Small intestine (tissue), 16 donors: ENCODE results near the gene STX1A. TPM values are rescaled to one million over a fixed set of nuclear protein-coding genes. Genes with fewer than 3 reads are reported as not detected.

ENCODE experiments used
- DNase-seq, 2 donors: peaks; one replicate each; pipeline versions ENCODE4 v3.0.0 to v3.0.0-alpha.2; 2013
- FAIRE-seq: peaks from 2 replicates; lab custom pipeline; 2012; peaks lifted over from hg19 to GRCh38; lab: Jason Lieb, UNC
- H3K27ac ChIP-seq, 3 donors: one replicate each; pipeline ENCODE4 v1.5.1; 2013; ENCODE audit warnings: low read length in 2 of 3, mild to moderate bottlenecking in 2 of 3, control low read depth in 1 of 3, inconsistent platforms in 1 of 3, low read depth in 1 of 3, moderate library complexity in 1 of 3
- H3K27me3 ChIP-seq, 3 donors: one replicate each; pipeline ENCODE4 v1.6.1; 2013; ENCODE audit warnings: low read length in 3 of 3, inconsistent platforms in 1 of 3; ENCODE audit not compliant: control insufficient read depth in 3 of 3, insufficient read depth in 3 of 3
- H3K36me3 ChIP-seq, 3 donors: one replicate each; pipeline ENCODE4 v1.6.1; 2013; ENCODE audit warnings: low read length in 3 of 3, inconsistent platforms in 1 of 3, low read depth in 1 of 3, mild to moderate bottlenecking in 1 of 3, moderate library complexity in 1 of 3; ENCODE audit not compliant: control insufficient read depth in 3 of 3, insufficient read depth in 2 of 3
- H3K4me1 ChIP-seq, 3 donors: one replicate each; pipeline ENCODE4 v1.6.1; 2013; ENCODE audit warnings: low read length in 2 of 3, inconsistent platforms in 1 of 3, low read depth in 1 of 3, mild to moderate bottlenecking in 1 of 3, moderate library complexity in 1 of 3; ENCODE audit not compliant: control insufficient read depth in 3 of 3, insufficient read depth in 2 of 3
- H3K4me3 ChIP-seq, 3 donors: one replicate each; pipeline ENCODE4 v1.5.1; 2013; ENCODE audit warnings: low read length in 3 of 3, control low read depth in 1 of 3, inconsistent platforms in 1 of 3, low read depth in 1 of 3, mild to moderate bottlenecking in 1 of 3, moderate library complexity in 1 of 3
- H3K9me3 ChIP-seq, 2 donors: one replicate each; pipeline ENCODE4 v1.6.1; 2013; ENCODE audit warnings: low read depth in 1 of 2, low read length in 1 of 2; ENCODE audit not compliant: control insufficient read depth in 2 of 2, insufficient read depth in 1 of 2
- WGBS, 3 donors: extraction: QIAGEN DNeasy Blood & Tissue Kit; methylation state at CpG; one replicate each; pipeline ENCODE4 v1.1.7; 2013; 5-methylcytosine and 5-hydroxymethylcytosine counted together
- long read RNA-seq, 10 donors: transcript quantifications; one replicate each; lab custom pipeline, GENCODE V29; 2026
- polyA plus RNA-seq, 4 donors: library from polyadenylated mRNA; stranded (reverse) in 3 of 4; unstranded in 1 of 4; fragments of 200-250 nt in 3 of 4; fragments of 120-200 nt in 1 of 4; gene quantifications; one replicate each; pipeline versions ENCODE4 v1.2.1 to v1.2.3, GENCODE V29; 2013
- donor health status: healthy with polysubstance abuse.
- donor health status: control.
- donor health status: control.
- donor health status: Bipolar disorder and iron deficiency.
- donor health status: healthy.

The STX1A gene
- 10 to 100 TPM in 3 of 4 donors, 1 to 10 TPM in 1; 9.5 to 30.0 (median 14.6) TPM for polyA plus RNA-seq
- long read RNA-seq, donor 1, transcript STX1A-209 (2 exons, 928 nt), result major isoform, 6 of 14 reads
- long read RNA-seq, donor 1, partial matches to known transcripts, result 8 of 14 reads
- long read RNA-seq, donor 1, other reads (novel, unspliced or antisense), result 0 of 14 reads
- long read RNA-seq, donor 2, partial matches to known transcripts, result 0 of 1 reads
- long read RNA-seq, donor 2, other reads (novel, unspliced or antisense), result 0 of 1 reads
- long read RNA-seq, donor 3, partial matches to known transcripts, result 0 of 2 reads
- long read RNA-seq, donor 3, other reads (novel, unspliced or antisense), result 0 of 2 reads
- long read RNA-seq, donor 4, result 0 reads
- long read RNA-seq, donor 5, result 0 reads
- long read RNA-seq, donor 6, partial matches to known transcripts, result 0 of 2 reads
- long read RNA-seq, donor 6, other reads (novel, unspliced or antisense), result 0 of 2 reads
- long read RNA-seq, donor 7, result 0 reads
- long read RNA-seq, donor 8, result 0 reads
- long read RNA-seq, donor 9, partial matches to known transcripts, result 0 of 1 reads
- long read RNA-seq, donor 9, other reads (novel, unspliced or antisense), result 0 of 1 reads
- long read RNA-seq, donor 10, partial matches to known transcripts, result 6 of 9 reads
- long read RNA-seq, donor 10, other reads (novel, unspliced or antisense), result 0 of 9 reads

DNA sequence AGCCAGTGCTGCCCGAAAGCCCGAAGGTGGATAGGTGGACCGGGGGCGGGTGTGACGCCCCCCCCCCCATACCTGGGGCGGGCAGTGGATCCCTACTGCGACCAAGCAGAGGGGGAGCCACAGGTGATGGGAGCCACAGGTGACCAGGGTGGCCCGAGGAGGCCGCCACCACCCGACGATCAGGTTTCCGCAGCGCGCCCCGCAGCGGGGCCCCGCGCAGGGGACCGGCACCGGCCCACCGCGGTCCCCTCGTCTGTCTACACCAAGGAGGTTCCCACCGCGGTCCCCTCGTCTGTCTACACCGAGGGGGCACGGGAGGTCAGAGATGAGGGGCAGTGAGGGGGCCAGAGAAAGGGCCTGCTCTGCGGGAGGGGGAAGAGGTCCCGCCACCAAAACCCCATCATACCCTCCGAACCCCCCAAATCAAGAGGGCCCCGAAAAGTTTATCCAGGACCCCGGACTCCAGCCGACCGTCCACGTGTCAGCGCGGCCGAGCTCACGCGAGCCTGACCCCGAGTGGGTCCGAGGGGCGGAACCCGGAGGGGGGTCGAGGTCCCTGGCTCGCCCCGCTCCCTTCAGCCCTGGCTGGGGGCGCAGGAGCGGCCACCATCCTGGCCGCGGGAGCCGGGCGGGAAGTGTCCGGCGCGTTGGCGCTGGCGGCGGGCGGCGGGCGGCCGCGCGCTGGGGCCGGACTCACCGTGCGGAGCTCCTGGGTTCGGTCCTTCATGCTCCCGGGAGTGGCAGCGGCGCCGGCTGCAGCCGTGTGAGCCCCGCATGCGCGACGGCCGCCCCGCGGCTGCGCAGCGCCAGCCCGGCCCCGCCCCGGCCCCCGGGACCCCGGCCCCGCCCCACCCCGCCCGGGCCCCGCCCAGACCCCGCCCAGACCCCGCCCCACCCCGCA, at the start of gene STX1A:
Gene STX1A, minus strand, starts transcription at position 765 of the 901 bp plus-strand sequence. Its CDS starts 38 bp downstream, at position 727.
- no peaks in the 10 kb centered on the region for H3K9me3 ChIP-seq
- no peak for FAIRE-seq
- H3K4me1 ChIP-seq, result peaks cover 0 to 46% (median 4%) of the 10 kb centered on the region in 3 donors
- peak within 1 kb of the TSS in 1 of 3 donors; percentile 41 for H3K27ac ChIP-seq
- DNase-seq, result peak; percentile 72 to 87
- 1 to 2% (median 1%) methylated on average over 33 to 96 of the region's 96 CpGs for WGBS, 3 donors
- peaks cover 0 to 21% (median 0%) of the 10 kb centered on the region in 3 donors for H3K36me3 ChIP-seq
- H3K27me3 ChIP-seq, result peaks cover 0 to 4% (median 0%) of the 10 kb centered on the region in 3 donors
- peak within 1 kb of the TSS; percentile 62 to 79 (median 75) for H3K4me3 ChIP-seq

DNA sequence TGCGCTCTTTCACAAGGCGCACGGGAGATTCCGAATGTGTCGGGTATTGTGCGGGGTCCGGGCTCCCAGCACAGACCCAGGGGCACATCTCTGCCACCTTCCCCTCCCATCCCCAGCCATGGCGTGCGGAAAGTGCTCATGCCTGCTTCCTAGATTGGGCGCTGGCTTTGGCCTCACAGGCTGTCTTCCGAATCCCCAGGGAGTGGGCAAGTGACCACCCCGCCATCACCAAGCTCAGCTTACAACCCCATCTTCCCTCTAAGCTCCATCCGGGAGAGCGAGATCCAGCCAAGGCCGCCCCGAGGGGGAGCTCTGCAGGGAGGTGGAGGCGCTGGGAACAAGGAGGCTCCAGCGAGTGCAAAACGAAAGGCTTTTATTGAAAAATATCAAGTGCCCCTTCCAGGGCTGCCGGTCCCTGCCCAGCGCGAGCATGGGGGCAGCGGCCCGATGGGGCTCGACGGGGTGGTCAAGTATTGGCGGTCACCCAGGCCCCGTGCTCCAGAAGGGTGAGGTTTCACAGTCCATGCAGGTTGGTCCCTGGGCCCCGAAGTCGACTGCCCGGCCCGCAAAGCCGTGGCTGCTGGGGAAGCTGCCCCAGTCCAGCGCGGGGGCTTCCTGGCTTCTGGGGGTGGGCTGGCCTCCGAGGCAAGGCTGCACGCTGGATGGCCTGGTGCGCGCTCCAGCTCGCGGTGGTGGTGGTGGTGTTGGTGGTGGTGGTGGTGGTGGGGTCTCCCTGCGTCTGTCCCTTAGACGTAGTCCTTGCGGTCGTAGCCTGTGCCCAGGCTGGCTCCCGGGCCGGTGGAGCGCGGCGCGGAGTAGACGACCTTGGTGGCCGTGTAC, 49.4 kb upstream of the STX1A start:
- WGBS, 3 donors, result 11 to 28% (median 21%) methylated on average over 51 to 53 of the region's 53 CpGs
- Histone ChIP-seq H3K9me3 (no peaks in the 10 kb centered on the region), H3K36me3 (peaks cover 0 to 30% (median 0%) of the 10 kb centered on the region in 3 donors), H3K4me1 (peaks cover 0 to 19% (median 0%) of the 10 kb centered on the region in 3 donors), H3K27me3 (peaks cover 0 to 6% (median 4%) of the 10 kb centered on the region in 3 donors), H3K4me3 (peak overlapping the region; percentile 69 to 82 (median 72)), H3K27ac (peak overlapping the region; percentile 92 to 98 (median 98))
- DNase-seq (peak; percentile 26 to 54), FAIRE-seq (no peak)

DNA sequence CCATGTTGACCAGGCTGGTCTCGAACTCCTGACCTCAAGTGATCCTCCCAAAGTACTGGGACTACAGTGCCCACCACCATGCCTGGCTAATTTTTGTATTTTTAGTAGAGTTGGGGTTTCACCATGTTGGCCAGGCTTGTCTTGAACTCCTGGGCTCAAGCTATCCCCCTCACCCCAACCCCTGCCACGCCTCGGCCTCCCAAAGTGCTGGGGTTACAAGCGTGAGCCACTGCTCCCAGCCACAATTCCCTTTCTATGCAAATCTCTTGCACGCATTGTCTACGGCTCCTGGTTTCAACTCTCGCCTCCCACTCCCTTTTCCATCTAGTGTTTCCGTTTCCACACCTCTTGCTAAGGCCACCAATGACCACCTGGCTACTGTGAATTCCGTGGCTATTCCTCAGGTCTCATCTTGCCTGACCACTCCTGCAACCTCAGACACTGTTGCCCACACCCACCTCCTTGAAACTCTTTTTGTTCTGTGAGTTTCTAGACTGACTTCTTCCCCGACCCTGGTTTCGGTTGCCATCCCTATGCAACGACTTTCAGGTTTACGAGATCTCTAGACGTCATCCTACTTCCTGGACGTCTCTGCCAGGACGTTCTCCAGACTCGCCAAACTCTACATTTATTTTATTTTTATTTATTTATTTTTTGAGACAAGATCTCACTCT, 47.2 kb upstream of the STX1A start:
- Histone ChIP-seq H3K4me3 (no peak overlapping the region), H3K27me3 (peaks cover 0 to 6% (median 4%) of the 10 kb centered on the region in 3 donors), H3K4me1 (peaks cover 0 to 22% (median 2%) of the 10 kb centered on the region in 3 donors), H3K27ac (peak overlapping the region in 1 of 3 donors; percentile 98), H3K9me3 (no peaks in the 10 kb centered on the region), H3K36me3 (peaks cover 0 to 28% (median 0%) of the 10 kb centered on the region in 3 donors)
- 70 to 85% (median 73%) methylated on average over 17 of the region's 17 CpGs for WGBS, 3 donors
- DNase-seq, result no peak
- no peak for FAIRE-seq

DNA sequence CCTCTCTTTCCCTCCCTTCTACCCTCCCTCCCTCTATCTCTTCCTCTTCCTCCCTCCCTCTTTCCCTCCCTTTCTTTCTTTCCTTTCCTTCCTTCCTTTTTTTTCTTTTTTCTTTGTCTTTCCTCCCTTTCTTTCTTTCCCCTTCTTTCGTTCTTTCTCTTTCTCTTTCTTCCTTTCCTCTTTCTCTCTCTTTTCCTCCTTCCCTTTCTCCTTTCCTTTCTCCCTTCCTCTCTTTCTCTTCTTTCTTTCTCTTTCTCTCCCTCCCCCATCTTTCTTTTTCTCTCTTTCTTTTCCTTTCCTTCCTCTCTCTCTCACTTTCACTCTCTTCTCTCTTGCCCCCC, 43.2 kb upstream of the STX1A start:
- no peaks in the 10 kb centered on the region for H3K9me3 ChIP-seq
- FAIRE-seq (no peak), DNase-seq (no peak)
- WGBS, 3 donors, result 76 to 88% (median 88%) methylated on average over 1 of the region's 1 CpG
- H3K36me3 ChIP-seq, result peaks cover 0 to 10% (median 0%) of the 10 kb centered on the region in 3 donors
- no peak overlapping the region for H3K4me3 ChIP-seq
- peaks cover 0 to 2% (median 0%) of the 10 kb centered on the region in 3 donors for H3K27me3 ChIP-seq
- H3K4me1 ChIP-seq, result peaks cover 0 to 28% (median 2%) of the 10 kb centered on the region in 3 donors
- no peak overlapping the region for H3K27ac ChIP-seq

DNA sequence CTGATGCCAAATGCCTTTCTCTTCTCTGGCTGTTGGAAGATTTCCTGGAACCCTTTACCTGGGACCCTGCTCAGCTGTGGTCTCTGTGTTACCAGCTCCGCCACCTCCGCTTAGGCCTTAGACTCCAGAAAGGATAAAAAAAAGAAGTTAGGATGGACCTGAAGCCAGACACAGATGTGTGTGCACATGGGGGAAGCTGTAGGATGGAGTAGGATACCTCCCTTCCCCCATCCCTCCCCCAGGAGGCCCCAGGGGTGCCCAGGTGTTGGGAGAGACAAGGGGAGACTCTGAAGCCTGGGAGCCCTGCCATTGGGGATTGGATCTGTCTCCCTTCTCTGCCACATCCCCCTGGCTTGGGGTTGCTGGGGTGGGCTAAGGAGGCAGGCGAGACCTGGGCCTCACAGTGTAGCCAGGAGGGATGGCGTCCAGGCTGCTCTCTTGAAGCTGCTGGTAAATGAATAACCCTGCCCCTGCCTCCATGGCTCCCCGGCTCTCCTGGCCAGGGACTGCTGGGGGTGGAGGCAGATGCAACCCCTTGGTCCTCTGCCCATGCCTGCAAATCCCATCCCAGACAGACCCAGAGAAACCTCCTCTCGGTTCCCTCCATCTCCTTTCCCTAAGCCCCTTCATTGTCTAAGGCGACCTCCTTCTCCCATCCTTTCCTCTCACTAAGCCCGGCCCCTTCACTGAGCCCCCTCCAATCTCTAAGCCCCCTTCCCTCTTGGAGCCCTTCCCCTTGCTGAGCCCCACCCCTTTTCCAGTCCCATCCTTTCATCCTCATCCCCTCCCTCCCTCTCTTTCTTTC, 42.6 kb upstream of the STX1A start:
- no peak for FAIRE-seq
- DNase-seq, result peak in 1 of 2 donors; percentile 57
- no peak overlapping the region for H3K27ac ChIP-seq
- H3K36me3 ChIP-seq, result peaks cover 0 to 4% (median 0%) of the 10 kb centered on the region in 3 donors
- H3K27me3 ChIP-seq, result no peaks in the 10 kb centered on the region
- no peak overlapping the region for H3K4me3 ChIP-seq
- H3K9me3 ChIP-seq, result no peaks in the 10 kb centered on the region
- H3K4me1 ChIP-seq, result peaks cover 0 to 22% (median 2%) of the 10 kb centered on the region in 3 donors
- WGBS, 3 donors, result 57 to 62% (median 60%) methylated on average over 8 of the region's 8 CpGs

DNA sequence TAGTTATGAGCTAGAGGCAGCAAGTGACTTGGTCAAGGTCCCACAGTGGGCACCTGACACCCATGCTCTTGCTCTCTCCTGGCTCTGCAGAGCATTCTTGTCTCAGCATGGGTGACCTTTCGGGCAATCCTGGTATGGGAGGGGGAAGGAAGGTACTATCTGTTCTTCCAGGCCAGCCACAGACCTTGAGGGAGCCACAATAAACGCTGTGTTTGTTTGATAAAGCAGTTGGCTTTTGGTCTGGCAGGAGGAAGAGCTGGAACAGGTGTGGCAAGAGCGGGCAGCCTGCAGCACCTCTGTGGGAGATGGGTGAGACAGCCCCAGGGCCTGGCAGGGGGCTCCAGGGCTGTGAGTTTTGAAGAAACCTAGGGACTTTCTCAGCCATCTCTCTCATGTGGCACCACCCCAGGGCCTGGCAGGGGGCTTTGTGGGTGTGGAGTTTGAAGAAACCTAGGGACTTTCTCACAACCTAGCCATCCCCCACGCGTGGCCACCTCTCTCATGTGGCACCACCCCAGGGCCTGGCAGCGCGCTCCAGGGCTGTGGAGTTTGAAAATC, 39.2 kb upstream of the STX1A start:
- Histone ChIP-seq H3K4me1 (peaks cover 0 to 18% (median 2%) of the 10 kb centered on the region in 3 donors), H3K4me3 (no peak overlapping the region), H3K27me3 (no peaks in the 10 kb centered on the region), H3K27ac (peak overlapping the region; percentile 72 to 75 (median 74)), H3K36me3 (no peaks in the 10 kb centered on the region), H3K9me3 (no peaks in the 10 kb centered on the region)
- DNase-seq (peak; percentile 76 to 97), FAIRE-seq (no peak)
- WGBS, 3 donors, result 29 to 59% (median 30%) methylated on average over 7 of the region's 7 CpGs
